HepG2 (cell line): ENCODE measurements around the gene PIAS3. TPM values are rescaled to one million over a fixed set of nuclear protein-coding genes. Genes with fewer than 3 reads are reported as not detected.
A peak's percentile ranks its signal among the peaks of the same experiment; 100 is the strongest.

Experiments
- CHD4 ChIP-seq: fragments of 200-600 bp; sonication (generic); IDR thresholded peaks from 2 replicates; pipeline ENCODE4 v1.7.0; 2017; ENCODE audit warnings: mild to moderate bottlenecking, low read length, borderline replicate concordance
- DR1 ChIP-seq: sonication (generic); formaldehyde crosslinking; IDR thresholded peaks from 2 replicates; pipeline ENCODE4 v1.8.0; 2021; ENCODE audit warnings: mild to moderate bottlenecking, missing genetic modification reagents, inconsistent platforms
- EEA1 ChIP-seq: sonication (generic); formaldehyde crosslinking; IDR thresholded peaks from 2 replicates; pipeline ENCODE4 v1.5.1; 2020; ENCODE audit warnings: mild to moderate bottlenecking, missing genetic modification reagents, borderline replicate concordance
- ETV5 ChIP-seq: IDR thresholded peaks from 2 replicates; pipeline ENCODE4 v1.6.1; 2018; ENCODE audit warnings: missing biosample characterization, missing genetic modification reagents, inconsistent platforms, borderline replicate concordance
- GABPA ChIP-seq, 2 experiments: IDR thresholded peaks; 2 replicates each; pipeline ENCODE4 v1.6.1; 2011 to 2016; ENCODE audit warnings: low read depth in 2 of 2, low read length in 1 of 2, missing biosample characterization in 1 of 2, missing genetic modification characterization in 1 of 2
- GFI1 ChIP-seq: sonication (generic); formaldehyde crosslinking; IDR thresholded peaks from 2 replicates; pipeline ENCODE4 v1.5.0; 2020; ENCODE audit warnings: missing genetic modification reagents, mild to moderate bottlenecking, borderline replicate concordance
- HDAC6 ChIP-seq: fragments of 200-600 bp; sonication (generic); IDR thresholded peaks from 2 replicates; pipeline ENCODE4 v1.7.0; 2017; ENCODE audit warnings: mild to moderate bottlenecking, antibody characterized with exemption, low read length, low read depth
- HOXA3 ChIP-seq: sonication (generic); formaldehyde crosslinking; IDR thresholded peaks from 2 replicates; pipeline ENCODE4 v1.5.0; 2020; ENCODE audit warnings: missing genetic modification reagents
- IKZF1 ChIP-seq: fragments of 450-650 bp; IDR thresholded peaks from 2 replicates; pipeline ENCODE4 v1.7.1; 2016
- ISL2 ChIP-seq: sonication (generic); formaldehyde crosslinking; IDR thresholded peaks from 2 replicates; pipeline ENCODE4 v1.5.0; 2020; ENCODE audit warnings: missing genetic modification reagents
- MATR3 ChIP-seq: sonication (generic); formaldehyde crosslinking; IDR thresholded peaks from 2 replicates; pipeline ENCODE4 v1.4.0; 2020; ENCODE audit warnings: missing genetic modification reagents
- MEIS2 ChIP-seq: sonication (generic); formaldehyde crosslinking; IDR thresholded peaks from 2 replicates; pipeline ENCODE4 v1.9.0; 2021; ENCODE audit warnings: mild to moderate bottlenecking, missing genetic modification reagents
- MIER3 ChIP-seq: IDR thresholded peaks from 2 replicates; pipeline ENCODE4 v1.6.1; 2016; ENCODE audit warnings: missing compliant biosample characterization, borderline replicate concordance
- PRMT3 ChIP-seq: sonication (generic); formaldehyde crosslinking; IDR thresholded peaks from 2 replicates; pipeline ENCODE4 v1.8.1; 2022; ENCODE audit warnings: low read depth, mild to moderate bottlenecking, moderate library complexity, missing genetic modification reagents, borderline replicate concordance
- RARA ChIP-seq: IDR thresholded peaks from 2 replicates; pipeline ENCODE4 v1.6.1; 2016; ENCODE audit warnings: missing genetic modification reagents, missing compliant biosample characterization
- SETDB1 ChIP-seq: sonication (generic); formaldehyde crosslinking; IDR thresholded peaks from 2 replicates; pipeline ENCODE4 v1.5.1; 2020; ENCODE audit warnings: missing genetic modification reagents, mild to moderate bottlenecking, borderline replicate concordance
- THAP9 ChIP-seq: sonication (generic); formaldehyde crosslinking; IDR thresholded peaks from 2 replicates; pipeline ENCODE4; 2020; ENCODE audit warnings: missing genetic modification reagents, mild to moderate bottlenecking, borderline replicate concordance
- ZBTB21 ChIP-seq: sonication (generic); formaldehyde crosslinking; IDR thresholded peaks from 2 replicates; pipeline ENCODE4 v1.4.0; 2020; ENCODE audit warnings: missing genetic modification reagents
- ZNF235 ChIP-seq: sonication (generic); formaldehyde crosslinking; IDR thresholded peaks from 2 replicates; pipeline ENCODE4 v1.8.1; 2023; ENCODE audit warnings: mild to moderate bottlenecking, missing genetic modification reagents, borderline replicate concordance
- ZNF331 ChIP-seq: sonication (generic); formaldehyde crosslinking; IDR thresholded peaks from 2 replicates; pipeline ENCODE4 v1.4.0; 2020; ENCODE audit warnings: missing genetic modification reagents
- ZNF580 ChIP-seq: IDR thresholded peaks from 2 replicates; pipeline ENCODE4 v1.6.1; 2016; ENCODE audit warnings: low read depth, borderline replicate concordance
- ZNF878 ChIP-seq: sonication (generic); formaldehyde crosslinking; IDR thresholded peaks from 2 replicates; pipeline ENCODE4 v1.8.1; 2023; ENCODE audit warnings: mild to moderate bottlenecking, missing genetic modification reagents, moderate library complexity
- polyA plus RNA-seq, 8 experiments: library from polyadenylated mRNA; depleted of rRNA in 3 of 8; stranded (reverse) in 7 of 8; unstranded in 1 of 8; fragments of >200 nt; fragmentation: Illumina TruSeq in 4 of 8; extraction: Trizol in 4 of 8; gene quantifications; 2 replicates each; pipeline versions ENCODE4 v1.2.1 to v1.2.3, GENCODE V29; 2011 to 2016; ENCODE audit warnings: low read depth in 4 of 8, missing spikeins in 1 of 8, mixed read lengths in 1 of 8; ENCODE audit not compliant: insufficient read depth in 1 of 8
- total RNA-seq, 5 experiments: library from RNA; depleted of rRNA; stranded (reverse); fragments of >200 nt; fragmentation: Illumina TruSeq; extraction: Trizol; gene quantifications; 2 replicates each; pipeline ENCODE4 v1.2.3, GENCODE V29; 2016; ENCODE audit warnings: low read depth in 1 of 5
- TF ChIP-seq, protein P1 (sequence below): sonication (generic); formaldehyde crosslinking; IDR thresholded peaks from 2 replicates; pipeline ENCODE4 v1.8.1; 2022; ENCODE audit warnings: low read depth, mild to moderate bottlenecking, missing genetic modification reagents
- TF ChIP-seq, protein P2 (sequence below): sonication (generic); formaldehyde crosslinking; IDR thresholded peaks from 2 replicates; pipeline ENCODE4 v1.4.0; 2020; ENCODE audit warnings: missing genetic modification reagents, borderline replicate concordance

Gene PIAS3
- total and polyA plus RNA-seq, 2 of the 13 experiments (the other 11 are each of a cell fraction or from before 2014, with no cell fraction given): 3.7 to 8.0 TPM

DNA sequence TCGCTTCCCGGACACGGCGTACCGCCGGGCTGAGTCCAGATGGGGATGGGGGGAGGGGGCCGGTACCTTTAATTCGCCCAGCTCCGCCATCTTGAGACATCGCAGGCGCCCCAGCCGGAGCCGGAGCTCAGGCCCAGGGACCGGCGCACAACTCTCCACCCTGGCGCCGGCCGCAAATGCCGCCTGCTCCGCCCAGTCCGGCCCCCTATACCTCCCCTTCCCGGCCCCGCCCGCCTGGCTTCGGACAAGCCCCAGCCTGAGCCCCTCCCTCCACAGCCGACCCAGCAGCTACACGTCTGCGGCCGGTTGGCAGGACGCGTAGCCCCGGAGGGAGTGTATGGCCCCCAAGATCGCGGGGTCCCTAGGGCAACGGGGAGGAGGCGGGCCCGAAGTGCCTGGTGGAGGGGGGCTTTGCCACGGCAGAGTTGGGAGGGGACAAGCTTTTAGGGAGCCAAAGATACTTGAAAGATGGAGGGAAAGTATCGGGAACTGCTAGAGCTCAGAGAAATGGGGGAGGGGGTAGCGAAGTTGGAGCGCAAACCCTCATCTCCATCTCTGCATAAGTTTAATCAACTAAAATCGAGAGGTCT is at the start of gene PIAS3 (continued):
- TF ChIP-seq PRMT3 (CRISPR knock-in tag) (no peak), EEA1 (CRISPR knock-in tag) (no peak), GFI1 (CRISPR knock-in tag) (no peak), ZNF331 (no peak), ZNF235 (CRISPR knock-in tag) (no peak), ZBTB21 (CRISPR knock-in tag) (no peak), SETDB1 (CRISPR knock-in tag) (no peak), ZNF878 (CRISPR knock-in tag) (no peak), HOXA3 (peak; percentile 84; the same call in 1 of the 2 replicates), CHD4 (no peak), DR1 (CRISPR knock-in tag) (no peak), RARA (CRISPR knock-in tag) (no peak), IKZF1 (no peak), ISL2 (CRISPR knock-in tag) (0 out of 2 replicates have a peak, but pooled peaks have one; percentile 12), ETV5 (CRISPR knock-in tag) (peak; percentile 8; the same call in 1 of the 2 replicates), MIER3 (CRISPR knock-in tag) (no peak), MEIS2 (CRISPR knock-in tag) (no peak), HDAC6 (no peak), MATR3 (no peak), GABPA (IDR thresholded peaks at IDR 0.05; ENCODE audit: low read depth, low read length) (no peak), GABPA (CRISPR knock-in tag; IDR thresholded peaks at IDR 0.05; ENCODE audit: low read depth) (0 out of 2 replicates have a peak, but pooled peaks have one; percentile 4), ZNF580 (CRISPR knock-in tag) (no peak; the same call in 1 of the 2 replicates), THAP9 (peak; percentile 30; the same call in 1 of the 2 replicates)
- TF ChIP-seq, protein P1, sequence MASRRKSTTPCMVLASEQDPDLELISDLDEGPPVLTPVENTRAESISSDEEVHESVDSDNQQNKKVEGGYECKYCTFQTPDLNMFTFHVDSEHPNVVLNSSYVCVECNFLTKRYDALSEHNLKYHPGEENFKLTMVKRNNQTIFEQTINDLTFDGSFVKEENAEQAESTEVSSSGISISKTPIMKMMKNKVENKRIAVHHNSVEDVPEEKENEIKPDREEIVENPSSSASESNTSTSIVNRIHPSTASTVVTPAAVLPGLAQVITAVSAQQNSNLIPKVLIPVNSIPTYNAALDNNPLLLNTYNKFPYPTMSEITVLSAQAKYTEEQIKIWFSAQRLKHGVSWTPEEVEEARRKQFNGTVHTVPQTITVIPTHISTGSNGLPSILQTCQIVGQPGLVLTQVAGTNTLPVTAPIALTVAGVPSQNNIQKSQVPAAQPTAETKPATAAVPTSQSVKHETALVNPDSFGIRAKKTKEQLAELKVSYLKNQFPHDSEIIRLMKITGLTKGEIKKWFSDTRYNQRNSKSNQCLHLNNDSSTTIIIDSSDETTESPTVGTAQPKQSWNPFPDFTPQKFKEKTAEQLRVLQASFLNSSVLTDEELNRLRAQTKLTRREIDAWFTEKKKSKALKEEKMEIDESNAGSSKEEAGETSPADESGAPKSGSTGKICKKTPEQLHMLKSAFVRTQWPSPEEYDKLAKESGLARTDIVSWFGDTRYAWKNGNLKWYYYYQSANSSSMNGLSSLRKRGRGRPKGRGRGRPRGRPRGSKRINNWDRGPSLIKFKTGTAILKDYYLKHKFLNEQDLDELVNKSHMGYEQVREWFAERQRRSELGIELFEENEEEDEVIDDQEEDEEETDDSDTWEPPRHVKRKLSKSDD (CRISPR knock-in tag): no peak
- TF ChIP-seq, protein P2, sequence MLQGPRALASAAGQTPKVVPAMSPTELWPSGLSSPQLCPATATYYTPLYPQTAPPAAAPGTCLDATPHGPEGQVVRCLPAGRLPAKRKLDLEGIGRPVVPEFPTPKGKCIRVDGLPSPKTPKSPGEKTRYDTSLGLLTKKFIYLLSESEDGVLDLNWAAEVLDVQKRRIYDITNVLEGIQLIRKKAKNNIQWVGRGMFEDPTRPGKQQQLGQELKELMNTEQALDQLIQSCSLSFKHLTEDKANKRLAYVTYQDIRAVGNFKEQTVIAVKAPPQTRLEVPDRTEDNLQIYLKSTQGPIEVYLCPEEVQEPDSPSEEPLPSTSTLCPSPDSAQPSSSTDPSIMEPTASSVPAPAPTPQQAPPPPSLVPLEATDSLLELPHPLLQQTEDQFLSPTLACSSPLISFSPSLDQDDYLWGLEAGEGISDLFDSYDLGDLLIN (CRISPR knock-in tag): no peak
